Esophagus (tissue), 2 donors: ENCODE data around the gene RDH5. TPM values are rescaled to one million over a fixed set of nuclear protein-coding genes. Genes with fewer than 3 reads are reported as not detected.

Experiments
- H3K27ac ChIP-seq, 2 donors: one replicate each; pipeline ENCODE4 v1.5.1; 2013; ENCODE audit warnings: low read depth in 2 of 2, mild to moderate bottlenecking in 2 of 2, inconsistent platforms in 1 of 2, low read length in 1 of 2, moderate library complexity in 1 of 2
- H3K27me3 ChIP-seq, 2 donors: one replicate each; pipeline ENCODE4 v1.6.1; 2013; ENCODE audit warnings: low read length in 2 of 2, control low read depth in 1 of 2, mild to moderate bottlenecking in 1 of 2; ENCODE audit not compliant: insufficient read depth in 2 of 2, control insufficient read depth in 1 of 2
- H3K36me3 ChIP-seq, 2 donors: one replicate each; pipeline ENCODE4 v1.6.1; 2013; ENCODE audit warnings: low read length in 1 of 2; ENCODE audit not compliant: control insufficient read depth in 2 of 2, insufficient read depth in 2 of 2
- H3K4me1 ChIP-seq, 2 donors: one replicate each; pipeline ENCODE4 v1.6.1; 2013; ENCODE audit warnings: low read length in 1 of 2; ENCODE audit not compliant: control insufficient read depth in 2 of 2, insufficient read depth in 2 of 2
- H3K4me3 ChIP-seq, 2 donors: one replicate each; pipeline ENCODE4 v1.5.1; 2013; ENCODE audit warnings: low read length in 2 of 2, mild to moderate bottlenecking in 2 of 2, low read depth in 1 of 2, moderate library complexity in 1 of 2
- H3K9me3 ChIP-seq, 2 donors: one replicate each; pipeline ENCODE4 v1.6.1; 2013; ENCODE audit warnings: mild to moderate bottlenecking in 2 of 2, low read depth in 1 of 2, low read length in 1 of 2, moderate library complexity in 1 of 2; ENCODE audit not compliant: control insufficient read depth in 2 of 2, insufficient read depth in 1 of 2
- WGBS, 2 donors: extraction: QIAGEN DNeasy Blood & Tissue Kit; methylation state at CpG; one replicate each; pipeline ENCODE4 v1.1.7; 2013; 5-methylcytosine and 5-hydroxymethylcytosine counted together
- polyA plus RNA-seq, 2 donors: library from polyadenylated mRNA; stranded (reverse); fragments of 200-250 nt; gene quantifications; one replicate each; pipeline ENCODE4 v1.2.3, GENCODE V29; 2013
- donor health status: healthy with polysubstance abuse.
- donor health status: Bipolar disorder and iron deficiency.

Gene RDH5
- polyA plus RNA-seq, 2 donors, result 3.3 to 12.7 TPM

GRCh38 chr12:55733858-55734257 lies 13.7 kb downstream of the RDH5 start:
- Histone ChIP-seq H3K36me3 (no peaks in the 10 kb centered on the region), H3K27me3 (no peaks in the 10 kb centered on the region), H3K4me3 (no peak overlapping the region), H3K4me1 (peaks cover 0 to 4% of the 10 kb centered on the region in 2 donors), H3K27ac (no peak overlapping the region), H3K9me3 (no peaks in the 10 kb centered on the region)
- WGBS, 2 donors, result 72 to 88% methylated on average over 2 of the region's 2 CpGs

- no peaks in the 10 kb centered on the region for H3K9me3 ChIP-seq
- no peaks in the 10 kb centered on the region for H3K36me3 ChIP-seq
- 84 to 89% methylated on average over 3 of the region's 3 CpGs for WGBS, 2 donors
- H3K27me3 ChIP-seq, result no peaks in the 10 kb centered on the region
- peaks cover 0 to 4% of the 10 kb centered on the region in 2 donors for H3K4me1 ChIP-seq
- H3K27ac ChIP-seq, result no peak overlapping the region
- H3K4me3 ChIP-seq, result no peak overlapping the region
These were observed 14.4 kb downstream of the RDH5 start for GRCh38 chr12:55734595-55734994.

GRCh38 chr12:55736076-55736475 lies 15.9 kb downstream of the RDH5 start:
- Histone ChIP-seq H3K4me1 (peaks cover 0 to 2% of the 10 kb centered on the region in 2 donors), H3K4me3 (no peak overlapping the region), H3K27me3 (no peaks in the 10 kb centered on the region), H3K27ac (no peak overlapping the region), H3K9me3 (no peaks in the 10 kb centered on the region), H3K36me3 (no peaks in the 10 kb centered on the region)
- 57 to 63% methylated on average over 3 of the region's 3 CpGs for WGBS, 2 donors

GRCh38 chr12:55736780-55737580 lies 16.8 kb downstream of the RDH5 start:
- Histone ChIP-seq H3K4me3 (no peak overlapping the region), H3K4me1 (peaks cover 0 to 2% of the 10 kb centered on the region in 2 donors), H3K27ac (no peak overlapping the region), H3K36me3 (no peaks in the 10 kb centered on the region), H3K9me3 (no peaks in the 10 kb centered on the region), H3K27me3 (no peaks in the 10 kb centered on the region)
- 36 to 37% methylated on average over 6 of the region's 6 CpGs for WGBS, 2 donors

- peak overlapping the region; percentile 44 to 71 for H3K27ac ChIP-seq
- peaks cover 0 to 2% of the 10 kb centered on the region in 2 donors for H3K4me1 ChIP-seq
- no peaks in the 10 kb centered on the region for H3K36me3 ChIP-seq
- H3K27me3 ChIP-seq, result no peaks in the 10 kb centered on the region
- no peak overlapping the region for H3K4me3 ChIP-seq
- WGBS, 2 donors, result 11 to 13% methylated on average over 4 of the region's 4 CpGs
- no peaks in the 10 kb centered on the region for H3K9me3 ChIP-seq
These were observed 17.5 kb downstream of the RDH5 start for GRCh38 chr12:55737581-55738122.

- Histone ChIP-seq H3K36me3 (no peaks in the 10 kb centered on the region), H3K27ac (peak overlapping the region; percentile 46 to 71), H3K9me3 (no peaks in the 10 kb centered on the region), H3K27me3 (no peaks in the 10 kb centered on the region), H3K4me3 (peak overlapping the region; percentile 29 to 52), H3K4me1 (peaks cover 0 to 2% of the 10 kb centered on the region in 2 donors)
- 1 to 4% methylated on average over 14 of the region's 14 CpGs for WGBS, 2 donors
These were observed 18.2 kb downstream of the RDH5 start for GRCh38 chr12:55738123-55739024.

- no peaks in the 10 kb centered on the region for H3K27me3 ChIP-seq
- H3K4me1 ChIP-seq, result peaks cover 1 to 2% of the 10 kb centered on the region in 2 donors
- H3K27ac ChIP-seq, result no peak overlapping the region
- H3K9me3 ChIP-seq, result no peaks in the 10 kb centered on the region
- WGBS, 2 donors, result 70 to 78% methylated on average over 2 of the region's 2 CpGs
- H3K36me3 ChIP-seq, result no peaks in the 10 kb centered on the region
- no peak overlapping the region for H3K4me3 ChIP-seq
These were observed 18.8 kb downstream of the RDH5 start for GRCh38 chr12:55739025-55739378.

GRCh38 chr12:55741931-55742680 lies 21.9 kb downstream of the RDH5 start:
- Histone ChIP-seq H3K4me3 (no peak overlapping the region), H3K27me3 (no peaks in the 10 kb centered on the region), H3K4me1 (peaks cover 2 to 10% of the 10 kb centered on the region in 2 donors), H3K36me3 (no peaks in the 10 kb centered on the region), H3K9me3 (no peaks in the 10 kb centered on the region), H3K27ac (no peak overlapping the region)
- 22 to 24% methylated on average over 3 of the region's 3 CpGs for WGBS, 2 donors
